ENCODE data around the gene PPARGC1A. TPM values are rescaled to one million over a fixed set of nuclear protein-coding genes. Genes with fewer than 3 reads are reported as not detected.

PPARGC1A gene
- total and polyA plus RNA-seq, 8 donors, result 2.7 to 12.2 (median 8.1) TPM

GRCh38 chr4:23855912-23856605 is 33.8 kb downstream of the PPARGC1A start:
- WGBS, 2 donors, result 39 to 42% methylated on average over 5 of the region's 5 CpGs
- TF ChIP-seq, protein P1, sequence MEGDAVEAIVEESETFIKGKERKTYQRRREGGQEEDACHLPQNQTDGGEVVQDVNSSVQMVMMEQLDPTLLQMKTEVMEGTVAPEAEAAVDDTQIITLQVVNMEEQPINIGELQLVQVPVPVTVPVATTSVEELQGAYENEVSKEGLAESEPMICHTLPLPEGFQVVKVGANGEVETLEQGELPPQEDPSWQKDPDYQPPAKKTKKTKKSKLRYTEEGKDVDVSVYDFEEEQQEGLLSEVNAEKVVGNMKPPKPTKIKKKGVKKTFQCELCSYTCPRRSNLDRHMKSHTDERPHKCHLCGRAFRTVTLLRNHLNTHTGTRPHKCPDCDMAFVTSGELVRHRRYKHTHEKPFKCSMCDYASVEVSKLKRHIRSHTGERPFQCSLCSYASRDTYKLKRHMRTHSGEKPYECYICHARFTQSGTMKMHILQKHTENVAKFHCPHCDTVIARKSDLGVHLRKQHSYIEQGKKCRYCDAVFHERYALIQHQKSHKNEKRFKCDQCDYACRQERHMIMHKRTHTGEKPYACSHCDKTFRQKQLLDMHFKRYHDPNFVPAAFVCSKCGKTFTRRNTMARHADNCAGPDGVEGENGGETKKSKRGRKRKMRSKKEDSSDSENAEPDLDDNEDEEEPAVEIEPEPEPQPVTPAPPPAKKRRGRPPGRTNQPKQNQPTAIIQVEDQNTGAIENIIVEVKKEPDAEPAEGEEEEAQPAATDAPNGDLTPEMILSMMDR (IDR thresholded peaks at IDR 0.05), result no peak
- FAIRE-seq (no peak), ATAC-seq (no peak), DNase-seq (no peak)
- Histone ChIP-seq H3K27me3 (no peaks in the 10 kb centered on the region), H3K9me3 (no peaks in the 10 kb centered on the region), H3K36me3 (no peaks in the 10 kb centered on the region), H3K4me3 (no peak overlapping the region), H3K4me1 (no peaks in the 10 kb centered on the region), H3K27ac (no peak overlapping the region)
- intact Hi-C loops (cut with DNase I), result no loop called here

GRCh38 chr4:23853986-23854660 is 35.7 kb downstream of the PPARGC1A start:
- TF ChIP-seq, protein P1 (IDR thresholded peaks at IDR 0.05), result no peak
- no peak for DNase-seq
- intact Hi-C loops (cut with DNase I), result no loop called here
- no peak for FAIRE-seq
- H3K9me3 ChIP-seq, result no peaks in the 10 kb centered on the region
- no peaks in the 10 kb centered on the region for H3K4me1 ChIP-seq
- no peaks in the 10 kb centered on the region for H3K36me3 ChIP-seq
- H3K4me3 ChIP-seq, result no peak overlapping the region
- no peaks in the 10 kb centered on the region for H3K27me3 ChIP-seq
- WGBS, 2 donors, result 62 to 63% methylated on average over 4 of the region's 4 CpGs
- H3K27ac ChIP-seq, result no peak overlapping the region
- no peak for ATAC-seq

- H3K4me3 ChIP-seq, result no peak overlapping the region
- no peaks in the 10 kb centered on the region for H3K36me3 ChIP-seq
- no peaks in the 10 kb centered on the region for H3K27me3 ChIP-seq
- TF ChIP-seq, protein P1 (IDR thresholded peaks at IDR 0.05), result no peak
- no peak for ATAC-seq
- 59 to 61% methylated on average over 2 of the region's 2 CpGs for WGBS, 2 donors
- no peak for FAIRE-seq
- DNase-seq, result no peak
- H3K27ac ChIP-seq, result no peak overlapping the region
- intact Hi-C loops (cut with DNase I), result no loop called here
- no peaks in the 10 kb centered on the region for H3K4me1 ChIP-seq
- H3K9me3 ChIP-seq, result no peaks in the 10 kb centered on the region
These were observed 38.4 kb downstream of the PPARGC1A start for GRCh38 chr4:23851464-23851863.

DNA sequence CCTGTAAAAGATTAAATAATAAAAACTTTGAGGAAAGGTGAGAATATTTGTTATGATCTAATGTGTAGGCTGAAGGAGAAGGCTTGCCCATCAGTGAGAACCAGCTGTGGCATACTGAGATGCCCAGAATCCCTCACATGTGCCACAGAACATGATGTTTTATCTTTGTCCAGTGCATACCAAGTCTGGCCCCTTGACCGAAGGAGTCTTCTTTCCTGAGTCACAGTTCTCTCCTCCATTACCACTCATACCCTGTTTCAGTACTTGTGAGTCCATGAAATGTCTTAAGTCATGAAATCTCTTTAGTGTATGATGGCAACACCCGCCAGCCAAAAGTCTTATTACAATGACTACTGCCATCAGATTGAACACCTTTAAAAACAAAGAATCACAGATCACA is 42.7 kb downstream of the PPARGC1A start:
- Histone ChIP-seq H3K4me1 (no peaks in the 10 kb centered on the region), H3K27me3 (no peaks in the 10 kb centered on the region), H3K27ac (no peak overlapping the region), H3K36me3 (no peaks in the 10 kb centered on the region), H3K4me3 (no peak overlapping the region), H3K9me3 (no peaks in the 10 kb centered on the region)
- no peak for DNase-seq
- intact Hi-C loops (cut with DNase I), result no loop called here
- 76 to 77% methylated on average over 2 of the region's 2 CpGs for WGBS, 2 donors
- TF ChIP-seq, protein P1 (IDR thresholded peaks at IDR 0.05), result no peak
- ATAC-seq, result no peak
- no peak for FAIRE-seq

DNA sequence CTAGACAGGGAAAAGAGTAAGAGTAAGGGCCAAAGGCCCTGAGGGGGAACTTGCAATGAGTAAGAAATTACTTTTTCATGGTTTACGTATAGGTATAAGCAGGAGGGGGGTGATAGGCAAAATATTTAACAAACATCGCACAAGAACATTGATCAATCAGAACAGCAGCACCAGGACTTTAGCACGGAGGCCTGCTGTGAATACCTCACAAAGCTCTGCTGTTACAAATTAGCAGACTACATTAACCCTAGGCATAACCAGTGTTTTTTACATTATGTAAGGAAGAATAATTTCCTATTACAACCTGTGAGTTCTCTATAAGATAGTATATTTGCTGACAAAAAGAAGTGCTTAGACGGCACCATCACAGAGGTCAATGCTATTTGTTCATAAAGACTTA is 44.9 kb downstream of the PPARGC1A start:
- DNase-seq (no peak), ATAC-seq (no peak), FAIRE-seq (no peak)
- Histone ChIP-seq H3K4me1 (no peaks in the 10 kb centered on the region), H3K27ac (no peak overlapping the region), H3K9me3 (no peaks in the 10 kb centered on the region), H3K27me3 (no peaks in the 10 kb centered on the region), H3K36me3 (no peaks in the 10 kb centered on the region), H3K4me3 (no peak overlapping the region)
- TF ChIP-seq, protein P1 (IDR thresholded peaks at IDR 0.05), result no peak
- 48 to 59% methylated on average over 4 of the region's 4 CpGs for WGBS, 2 donors
- intact Hi-C loops (cut with DNase I), result no loop called here

All from pancreas (tissue), 10 donors.